Neural progenitor cell (in vitro differentiated cells): Measurements from ENCODE around the gene SGSM2. TPM values are rescaled to one million over a fixed set of nuclear protein-coding genes. Genes with fewer than 3 reads are reported as not detected.

Experiments used
- DNase-seq: peaks from one replicate; pipeline ENCODE4 v3.0.0-alpha.2; 2016; ENCODE audit warnings: low spot score
- H2AFZ ChIP-seq: fragments of 200-600 bp; sonication (generic); replicated peaks from 2 replicates; pipeline ENCODE4 v1.6.1; 2016; ENCODE audit warnings: antibody characterized with exemption
- H3F3A ChIP-seq: fragments of 200-600 bp; sonication (generic); 2 replicates; pipeline ENCODE4 v1.6.1; 2016; ENCODE audit warnings: antibody characterized with exemption, low read depth
- H3K27ac ChIP-seq: fragments of 200-600 bp; sonication (generic); 2 replicates; pipeline ENCODE4 v1.5.1; 2016; ENCODE audit warnings: mild to moderate bottlenecking
- H3K27me3 ChIP-seq: fragments of 200-600 bp; sonication (generic); 2 replicates; pipeline ENCODE4 v1.6.1; 2016; ENCODE audit warnings: mild to moderate bottlenecking, moderate library complexity
- H3K36me3 ChIP-seq: fragments of 200-600 bp; sonication (generic); 2 replicates; pipeline ENCODE4 v1.5.1; 2016
- H3K4me1 ChIP-seq: fragments of 200-600 bp; sonication (generic); 2 replicates; pipeline ENCODE4 v1.6.1; 2016; ENCODE audit warnings: mixed run types
- H3K4me2 ChIP-seq: fragments of 200-600 bp; sonication (generic); 2 replicates; pipeline ENCODE4 v1.6.1; 2016
- H3K4me3 ChIP-seq: fragments of 200-600 bp; sonication (generic); 2 replicates; pipeline ENCODE4 v1.5.1; 2016
- H3K79me2 ChIP-seq: fragments of 200-600 bp; sonication (generic); 2 replicates; pipeline ENCODE4 v1.6.1; 2016; ENCODE audit warnings: low read depth
- H3K9ac ChIP-seq: fragments of 200-600 bp; sonication (generic); 2 replicates; pipeline ENCODE4 v1.6.1; 2016
- H3K9me3 ChIP-seq: fragments of 200-600 bp; sonication (generic); 2 replicates; pipeline ENCODE4 v1.5.1; 2016; ENCODE audit warnings: low read depth
- H4K20me1 ChIP-seq: fragments of 200-600 bp; sonication (generic); 2 replicates; pipeline ENCODE4 v1.6.1; 2016; ENCODE audit warnings: low read depth
- H3K27ac Mint-ChIP-seq: 3 replicates; pipeline ENCODE4 v1.8.0; 2021; ENCODE audit warnings: mixed read lengths
- H3K27me3 Mint-ChIP-seq: 2 replicates; pipeline ENCODE4 v1.8.0; 2022; ENCODE audit warnings: low read depth, mild to moderate bottlenecking, inconsistent platforms, moderate library complexity, mixed read lengths; ENCODE audit not compliant: insufficient read depth
- H3K36me3 Mint-ChIP-seq: 3 replicates; pipeline ENCODE4 v1.8.0; 2021; ENCODE audit warnings: mixed read lengths
- H3K4me1 Mint-ChIP-seq: 3 replicates; pipeline ENCODE4 v1.8.0; 2021; ENCODE audit warnings: mixed read lengths
- H3K4me3 Mint-ChIP-seq: 3 replicates; pipeline ENCODE4 v1.8.0; 2021; ENCODE audit warnings: mild to moderate bottlenecking, moderate library complexity, mixed read lengths
- H3K9me3 Mint-ChIP-seq: 3 replicates; pipeline ENCODE4 v1.8.0; 2020; ENCODE audit warnings: mixed read lengths
- CTCF ChIP-seq: fragments of 200-600 bp; sonication (generic); IDR thresholded peaks from 2 replicates; pipeline ENCODE4 v1.5.1; 2017; ENCODE audit warnings: antibody characterized with exemption, mild to moderate bottlenecking
- EZH2 ChIP-seq: fragments of 200-600 bp; sonication (generic); IDR thresholded peaks from 2 replicates; pipeline ENCODE4 v1.6.1; 2017; ENCODE audit warnings: antibody characterized with exemption, mild to moderate bottlenecking, moderate library complexity
- EZH2phosphoT487 ChIP-seq: fragments of 200-600 bp; sonication (generic); IDR thresholded peaks from 2 replicates; pipeline ENCODE4 v1.6.1; 2017; ENCODE audit warnings: antibody characterized with exemption
- total RNA-seq: library from RNA; depleted of rRNA; stranded (reverse); fragments of >200 nt; gene quantifications from 2 replicates; pipeline ENCODE4 v1.2.3, GENCODE V29; 2015; ENCODE audit warnings: low replicate concordance

Gene SGSM2
- total RNA-seq, 1 donor from 2014 or later = 39.0 TPM

GRCh38 chr17:2374549-2375285, 37.4 kb downstream of the SGSM2 start:
- no peak overlapping the region for H3K27ac Mint-ChIP-seq
- Histone ChIP-seq H3K9ac (peak overlapping the region; percentile 0), H3K4me1 (peaks cover 4% of the 10 kb centered on the region), H3K27ac (no peak overlapping the region), H3K4me3 (no peak overlapping the region), H2AFZ (no peak overlapping the region), H3K79me2 (no peaks in the 10 kb centered on the region), H3K36me3 (no peaks in the 10 kb centered on the region), H3K9me3 (no peaks in the 10 kb centered on the region), H3K4me2 (no peak overlapping the region), H3K27me3 (no peaks in the 10 kb centered on the region), H4K20me1 (no peaks in the 10 kb centered on the region), H3F3A (no peaks in the 10 kb centered on the region)
- peaks cover 9% of the 10 kb centered on the region for H3K4me1 Mint-ChIP-seq
- no peak for DNase-seq
- TF ChIP-seq EZH2phosphoT487 (no peak), CTCF (no peak)
- H3K9me3 Mint-ChIP-seq = no peaks in the 10 kb centered on the region
- peaks cover 5% of the 10 kb centered on the region for H3K36me3 Mint-ChIP-seq
- peaks cover 2% of the 10 kb centered on the region for H3K27me3 Mint-ChIP-seq
- H3K4me3 Mint-ChIP-seq = no peak overlapping the region

- H3K27ac ChIP-seq = no peak overlapping the region
- no peak overlapping the region for H3K27ac Mint-ChIP-seq
Measured at GRCh38 chr17:2375406-2375805, 38.1 kb downstream of the SGSM2 start.

DNA sequence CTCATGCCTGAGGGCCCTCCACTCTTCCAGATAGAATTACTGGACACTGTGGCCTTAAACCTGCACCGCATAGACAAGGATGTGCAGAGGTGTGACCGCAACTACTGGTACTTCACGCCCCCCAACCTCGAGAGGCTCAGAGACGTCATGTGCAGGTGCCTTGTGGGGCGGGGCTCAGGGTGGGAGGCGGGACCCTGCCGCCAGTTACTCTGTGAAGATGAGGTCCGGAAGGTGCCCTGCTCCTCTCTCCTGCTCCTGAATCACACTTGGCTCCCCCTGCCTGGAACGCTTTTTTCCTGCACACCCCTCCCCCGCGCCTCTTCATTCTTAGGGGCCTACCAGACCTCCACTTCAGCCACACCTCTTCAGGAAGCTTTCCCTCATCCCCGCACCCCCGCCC, 38.8 kb downstream of the SGSM2 start:
- H3K27me3 ChIP-seq = no peaks in the 10 kb centered on the region
- no peak overlapping the region for H3K27ac Mint-ChIP-seq
- H3K4me3 ChIP-seq = no peak overlapping the region
- no peak overlapping the region for H3K9ac ChIP-seq
- H2AFZ ChIP-seq = no peak overlapping the region
- H3K9me3 ChIP-seq = no peaks in the 10 kb centered on the region
- no peak overlapping the region for H3K27ac ChIP-seq
- no peaks in the 10 kb centered on the region for H3K9me3 Mint-ChIP-seq
- H3K4me2 ChIP-seq = no peak overlapping the region
- no peaks in the 10 kb centered on the region for H3K79me2 ChIP-seq
- H3K27me3 Mint-ChIP-seq = peaks cover 2% of the 10 kb centered on the region
- no peaks in the 10 kb centered on the region for H3K36me3 ChIP-seq
- peaks cover 7% of the 10 kb centered on the region for H3K36me3 Mint-ChIP-seq
- DNase-seq = no peak
- H3K4me1 ChIP-seq = no peaks in the 10 kb centered on the region
- no peaks in the 10 kb centered on the region for H3F3A ChIP-seq
- H4K20me1 ChIP-seq = no peaks in the 10 kb centered on the region
- H3K4me3 Mint-ChIP-seq = no peak overlapping the region
- H3K4me1 Mint-ChIP-seq = peaks cover 2% of the 10 kb centered on the region
- TF ChIP-seq EZH2phosphoT487 (no peak), EZH2 (no peak), CTCF (no peak)

More at GRCh38 chr17:2375406-2375805, 38.1 kb downstream of the SGSM2 start:
- no peaks in the 10 kb centered on the region for H3F3A ChIP-seq
- H3K4me1 ChIP-seq = no peaks in the 10 kb centered on the region
- H3K9ac ChIP-seq = no peak overlapping the region
- no peaks in the 10 kb centered on the region for H3K79me2 ChIP-seq
- no peak overlapping the region for H3K4me3 ChIP-seq
- no peak for DNase-seq
- no peak for TF ChIP-seq EZH2phosphoT487
- Mint-ChIP-seq H3K4me1 (peaks cover 3% of the 10 kb centered on the region), H3K27me3 (no peaks in the 10 kb centered on the region), H3K36me3 (peaks cover 5% of the 10 kb centered on the region), H3K4me3 (no peak overlapping the region), H3K9me3 (no peaks in the 10 kb centered on the region)
- H3K27me3 ChIP-seq = no peaks in the 10 kb centered on the region
- no peaks in the 10 kb centered on the region for H3K9me3 ChIP-seq
- no peaks in the 10 kb centered on the region for H3K36me3 ChIP-seq
- H2AFZ ChIP-seq = no peak overlapping the region
- H4K20me1 ChIP-seq = no peaks in the 10 kb centered on the region
- no peak overlapping the region for H3K4me2 ChIP-seq

DNA sequence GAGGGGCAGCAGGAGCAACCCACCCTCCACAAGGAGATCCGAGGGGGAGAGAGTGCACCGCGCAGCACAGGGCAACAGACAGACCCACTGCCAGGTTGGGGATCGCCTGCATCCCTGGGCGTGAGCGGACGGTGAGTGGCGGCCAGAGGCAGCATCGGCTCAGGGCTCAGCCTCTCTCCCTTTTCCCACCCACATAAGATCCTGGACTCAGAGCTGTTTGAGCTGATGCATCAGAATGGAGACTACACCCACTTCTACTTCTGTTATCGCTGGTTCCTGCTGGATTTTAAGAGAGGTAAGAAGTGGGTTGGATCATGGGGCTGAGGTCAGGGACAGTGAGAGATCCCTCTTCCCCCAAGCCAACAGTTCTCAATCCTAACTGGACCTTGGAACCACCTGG, 40.4 kb downstream of the SGSM2 start:
- no peak overlapping the region for H2AFZ ChIP-seq
- Mint-ChIP-seq H3K9me3 (no peaks in the 10 kb centered on the region), H3K27ac (no peak overlapping the region), H3K4me1 (peaks cover 4% of the 10 kb centered on the region), H3K27me3 (peaks cover 2% of the 10 kb centered on the region), H3K36me3 (peaks cover 6% of the 10 kb centered on the region), H3K4me3 (no peak overlapping the region)
- H3F3A ChIP-seq = no peaks in the 10 kb centered on the region
- no peak for DNase-seq
- no peaks in the 10 kb centered on the region for H3K9me3 ChIP-seq
- H3K79me2 ChIP-seq = no peaks in the 10 kb centered on the region
- H3K4me2 ChIP-seq = no peak overlapping the region
- no peak overlapping the region for H3K9ac ChIP-seq
- no peak overlapping the region for H3K27ac ChIP-seq
- H3K27me3 ChIP-seq = no peaks in the 10 kb centered on the region
- H4K20me1 ChIP-seq = no peaks in the 10 kb centered on the region
- TF ChIP-seq CTCF (no peak), EZH2 (no peak), EZH2phosphoT487 (no peak)
- no peaks in the 10 kb centered on the region for H3K36me3 ChIP-seq
- H3K4me1 ChIP-seq = no peaks in the 10 kb centered on the region
- H3K4me3 ChIP-seq = no peak overlapping the region
